Measurements from ENCODE around the gene WNT5A. TPM values are rescaled to one million over a fixed set of nuclear protein-coding genes. Genes with fewer than 3 reads are reported as not detected.

The WNT5A gene
- polyA plus RNA-seq, 1 donor from 2014 or later, result 0.59 TPM

DNA sequence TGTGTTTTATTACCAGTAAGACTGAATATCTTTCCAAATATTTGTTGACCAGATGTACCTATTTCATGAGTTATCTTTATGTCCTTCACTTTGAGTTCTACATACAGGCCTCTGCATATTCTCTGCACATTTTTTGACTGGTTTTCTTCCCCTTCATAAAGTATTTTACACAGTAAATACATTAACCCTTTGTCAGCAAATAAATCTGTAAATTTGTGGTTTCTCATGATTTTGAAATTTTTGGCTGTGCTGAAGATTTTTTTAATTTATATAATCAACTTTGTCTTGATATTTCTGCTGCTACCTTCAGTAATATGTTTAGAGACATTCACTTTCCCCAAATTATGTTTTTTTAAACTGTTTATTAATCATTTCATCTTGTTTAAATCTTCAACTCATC is 50.5 kb downstream of the WNT5A start:
- no peak overlapping the region for H3K9ac ChIP-seq (ENCODE audit: low read length)
- TF ChIP-seq POLR2AphosphoS5 (IDR thresholded peaks at IDR 0.05), result no peak
- no peak for TF ChIP-seq EP300 (conservative IDR thresholded peaks at IDR 0.05; ENCODE audit: poor library complexity, severe bottlenecking)
- TF ChIP-seq SMC3 (conservative IDR thresholded peaks at IDR 0.05; ENCODE audit: poor library complexity), result no peak
- TF ChIP-seq TAF1 (IDR thresholded peaks at IDR 0.05; ENCODE audit: low read depth), result no peak
- TF ChIP-seq MXI1 (conservative IDR thresholded peaks at IDR 0.05; ENCODE audit: poor library complexity, severe bottlenecking), result no peak
- no peak for TF ChIP-seq RAD21 (conservative IDR thresholded peaks at IDR 0.05)
- TF ChIP-seq, protein P1, sequence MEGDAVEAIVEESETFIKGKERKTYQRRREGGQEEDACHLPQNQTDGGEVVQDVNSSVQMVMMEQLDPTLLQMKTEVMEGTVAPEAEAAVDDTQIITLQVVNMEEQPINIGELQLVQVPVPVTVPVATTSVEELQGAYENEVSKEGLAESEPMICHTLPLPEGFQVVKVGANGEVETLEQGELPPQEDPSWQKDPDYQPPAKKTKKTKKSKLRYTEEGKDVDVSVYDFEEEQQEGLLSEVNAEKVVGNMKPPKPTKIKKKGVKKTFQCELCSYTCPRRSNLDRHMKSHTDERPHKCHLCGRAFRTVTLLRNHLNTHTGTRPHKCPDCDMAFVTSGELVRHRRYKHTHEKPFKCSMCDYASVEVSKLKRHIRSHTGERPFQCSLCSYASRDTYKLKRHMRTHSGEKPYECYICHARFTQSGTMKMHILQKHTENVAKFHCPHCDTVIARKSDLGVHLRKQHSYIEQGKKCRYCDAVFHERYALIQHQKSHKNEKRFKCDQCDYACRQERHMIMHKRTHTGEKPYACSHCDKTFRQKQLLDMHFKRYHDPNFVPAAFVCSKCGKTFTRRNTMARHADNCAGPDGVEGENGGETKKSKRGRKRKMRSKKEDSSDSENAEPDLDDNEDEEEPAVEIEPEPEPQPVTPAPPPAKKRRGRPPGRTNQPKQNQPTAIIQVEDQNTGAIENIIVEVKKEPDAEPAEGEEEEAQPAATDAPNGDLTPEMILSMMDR (IDR thresholded peaks at IDR 0.05; ENCODE audit: poor library complexity, severe bottlenecking), result no peak
- no peak for TF ChIP-seq EZH2 (IDR thresholded peaks at IDR 0.05; ENCODE audit: borderline replicate concordance, insufficient read depth, low read length, poor library complexity, severe bottlenecking)
- TF ChIP-seq, protein P2, sequence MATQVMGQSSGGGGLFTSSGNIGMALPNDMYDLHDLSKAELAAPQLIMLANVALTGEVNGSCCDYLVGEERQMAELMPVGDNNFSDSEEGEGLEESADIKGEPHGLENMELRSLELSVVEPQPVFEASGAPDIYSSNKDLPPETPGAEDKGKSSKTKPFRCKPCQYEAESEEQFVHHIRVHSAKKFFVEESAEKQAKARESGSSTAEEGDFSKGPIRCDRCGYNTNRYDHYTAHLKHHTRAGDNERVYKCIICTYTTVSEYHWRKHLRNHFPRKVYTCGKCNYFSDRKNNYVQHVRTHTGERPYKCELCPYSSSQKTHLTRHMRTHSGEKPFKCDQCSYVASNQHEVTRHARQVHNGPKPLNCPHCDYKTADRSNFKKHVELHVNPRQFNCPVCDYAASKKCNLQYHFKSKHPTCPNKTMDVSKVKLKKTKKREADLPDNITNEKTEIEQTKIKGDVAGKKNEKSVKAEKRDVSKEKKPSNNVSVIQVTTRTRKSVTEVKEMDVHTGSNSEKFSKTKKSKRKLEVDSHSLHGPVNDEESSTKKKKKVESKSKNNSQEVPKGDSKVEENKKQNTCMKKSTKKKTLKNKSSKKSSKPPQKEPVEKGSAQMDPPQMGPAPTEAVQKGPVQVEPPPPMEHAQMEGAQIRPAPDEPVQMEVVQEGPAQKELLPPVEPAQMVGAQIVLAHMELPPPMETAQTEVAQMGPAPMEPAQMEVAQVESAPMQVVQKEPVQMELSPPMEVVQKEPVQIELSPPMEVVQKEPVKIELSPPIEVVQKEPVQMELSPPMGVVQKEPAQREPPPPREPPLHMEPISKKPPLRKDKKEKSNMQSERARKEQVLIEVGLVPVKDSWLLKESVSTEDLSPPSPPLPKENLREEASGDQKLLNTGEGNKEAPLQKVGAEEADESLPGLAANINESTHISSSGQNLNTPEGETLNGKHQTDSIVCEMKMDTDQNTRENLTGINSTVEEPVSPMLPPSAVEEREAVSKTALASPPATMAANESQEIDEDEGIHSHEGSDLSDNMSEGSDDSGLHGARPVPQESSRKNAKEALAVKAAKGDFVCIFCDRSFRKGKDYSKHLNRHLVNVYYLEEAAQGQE (IDR thresholded peaks at IDR 0.05; ENCODE audit: borderline replicate concordance), result no peak

DNA sequence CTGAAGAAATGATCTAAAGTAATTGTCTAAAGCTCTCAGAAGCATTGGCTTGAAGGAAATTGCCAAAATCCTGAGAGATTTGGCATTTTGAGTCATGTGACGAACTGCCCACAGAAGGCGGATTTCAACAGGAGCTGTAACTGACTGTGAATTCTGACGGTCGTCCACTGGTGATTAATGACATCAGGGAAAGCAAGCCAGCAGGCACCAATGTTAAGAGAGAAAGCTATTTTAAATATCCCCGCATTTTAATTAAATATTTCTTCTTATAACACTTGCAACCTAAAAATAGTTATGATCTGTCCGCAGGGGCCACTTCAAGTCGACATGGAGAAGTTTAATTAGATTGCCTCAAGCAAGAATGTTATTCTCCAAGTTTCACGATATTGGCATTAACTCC is 51.6 kb downstream of the WNT5A start:
- Histone ChIP-seq H3K4me2 (ENCODE audit: low read length) (no peak overlapping the region), H3K27me3 (ENCODE audit: insufficient read depth, low read depth, low read length) (no peaks in the 10 kb centered on the region), H3K9ac (ENCODE audit: low read length) (no peak overlapping the region), H3K27ac (ENCODE audit: low read length) (no peak overlapping the region), H3K9me2 (ENCODE audit: insufficient read depth, low read length) (no peaks in the 10 kb centered on the region), H3F3A (ENCODE audit: insufficient read depth, low read length, poor library complexity, severe bottlenecking) (no peaks in the 10 kb centered on the region), H3K36me3 (ENCODE audit: insufficient read depth, low read length) (no peaks in the 10 kb centered on the region), H2AFZ (ENCODE audit: low read depth, low read length) (no peak overlapping the region), H4K20me1 (ENCODE audit: insufficient read depth) (no peaks in the 10 kb centered on the region), H3K79me2 (replicated peaks; ENCODE audit: insufficient read depth, low read length) (no peaks in the 10 kb centered on the region), H3K4me3 (ENCODE audit: low read length) (no peak overlapping the region), H3K9me3 (ENCODE audit: low read length) (no peaks in the 10 kb centered on the region)
- TF ChIP-seq MXI1 (conservative IDR thresholded peaks at IDR 0.05; ENCODE audit: poor library complexity, severe bottlenecking) (no peak), SMC3 (conservative IDR thresholded peaks at IDR 0.05; ENCODE audit: poor library complexity) (no peak), EP300 (conservative IDR thresholded peaks at IDR 0.05; ENCODE audit: poor library complexity, severe bottlenecking) (no peak), TAF1 (IDR thresholded peaks at IDR 0.05; ENCODE audit: low read depth) (no peak), EZH2 (IDR thresholded peaks at IDR 0.05; ENCODE audit: borderline replicate concordance, insufficient read depth, low read length, poor library complexity, severe bottlenecking) (no peak), RAD21 (conservative IDR thresholded peaks at IDR 0.05) (no peak), POLR2AphosphoS5 (IDR thresholded peaks at IDR 0.05) (no peak)
- TF ChIP-seq, protein P2 (IDR thresholded peaks at IDR 0.05; ENCODE audit: borderline replicate concordance), result no peak
- TF ChIP-seq, protein P1 (IDR thresholded peaks at IDR 0.05; ENCODE audit: poor library complexity, severe bottlenecking), result no peak

More for the DNA sequence above, 50.5 kb downstream of the WNT5A start:
- Histone ChIP-seq H2AFZ (ENCODE audit: low read depth, low read length) (no peak overlapping the region), H3K79me2 (replicated peaks; ENCODE audit: insufficient read depth, low read length) (no peaks in the 10 kb centered on the region), H3K9me3 (ENCODE audit: low read length) (no peaks in the 10 kb centered on the region), H3K27me3 (ENCODE audit: insufficient read depth, low read depth, low read length) (no peaks in the 10 kb centered on the region), H3K36me3 (ENCODE audit: insufficient read depth, low read length) (no peaks in the 10 kb centered on the region), H4K20me1 (ENCODE audit: insufficient read depth) (no peaks in the 10 kb centered on the region), H3F3A (ENCODE audit: insufficient read depth, low read length, poor library complexity, severe bottlenecking) (no peaks in the 10 kb centered on the region), H3K27ac (ENCODE audit: low read length) (no peak overlapping the region), H3K9me2 (ENCODE audit: insufficient read depth, low read length) (no peaks in the 10 kb centered on the region), H3K4me3 (ENCODE audit: low read length) (no peak overlapping the region), H3K4me2 (ENCODE audit: low read length) (no peak overlapping the region)
